Activated CD4-positive, alpha-beta memory T cell treated with anti-CD3 and anti-CD28 coated beads, Interleukin-2, amount 10 ng/mL, durations not matched to agents 7 days and 5 days (primary cell): ENCODE results near the gene SIGLEC15. TPM values are rescaled to one million over a fixed set of nuclear protein-coding genes. Genes with fewer than 3 reads are reported as not detected.

Source experiments
- CTCF ChIA-PET: fragments of 350-600 bp; sonication (Branson Sonifier 250); formaldehyde crosslinking; loops from one replicate; lab custom pipeline; 2021; ENCODE audit warnings: antibody characterized with exemption, inconsistent platforms; lab: Charles Lee
- POLR2A ChIA-PET: fragments of 350-600 bp; sonication (Branson Sonifier 250); formaldehyde crosslinking; loops from one replicate; lab custom pipeline; 2021; ENCODE audit warnings: antibody characterized with exemption; lab: Charles Lee
- DNase-seq: peaks from one replicate; pipeline ENCODE4 v3.0.0-alpha.2; 2020
- H3K27ac Mint-ChIP-seq: one replicate; pipeline ENCODE4 v1.8.0; 2021; ENCODE audit warnings: mild to moderate bottlenecking, mixed read lengths
- H3K27me3 Mint-ChIP-seq: one replicate; pipeline ENCODE4 v1.8.0; 2021; ENCODE audit warnings: mixed read lengths
- H3K36me3 Mint-ChIP-seq: one replicate; pipeline ENCODE4 v1.8.0; 2021; ENCODE audit warnings: low read depth, mixed read lengths
- H3K4me1 Mint-ChIP-seq: one replicate; pipeline ENCODE4 v1.8.0; 2021; ENCODE audit warnings: mixed read lengths
- H3K4me3 Mint-ChIP-seq: one replicate; pipeline ENCODE4 v1.8.0; 2021; ENCODE audit warnings: mild to moderate bottlenecking, mixed read lengths
- H3K9me3 Mint-ChIP-seq: one replicate; pipeline ENCODE4 v1.8.0; 2021; ENCODE audit warnings: mixed read lengths
- total RNA-seq, 2 experiments: library from RNA; stranded (reverse); gene quantifications; one replicate each; pipeline ENCODE4 v1.2.3, GENCODE V29; 2021

SIGLEC15 gene, protein sequence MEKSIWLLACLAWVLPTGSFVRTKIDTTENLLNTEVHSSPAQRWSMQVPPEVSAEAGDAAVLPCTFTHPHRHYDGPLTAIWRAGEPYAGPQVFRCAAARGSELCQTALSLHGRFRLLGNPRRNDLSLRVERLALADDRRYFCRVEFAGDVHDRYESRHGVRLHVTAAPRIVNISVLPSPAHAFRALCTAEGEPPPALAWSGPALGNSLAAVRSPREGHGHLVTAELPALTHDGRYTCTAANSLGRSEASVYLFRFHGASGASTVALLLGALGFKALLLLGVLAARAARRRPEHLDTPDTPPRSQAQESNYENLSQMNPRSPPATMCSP
- not detected for total RNA-seq

DNA sequence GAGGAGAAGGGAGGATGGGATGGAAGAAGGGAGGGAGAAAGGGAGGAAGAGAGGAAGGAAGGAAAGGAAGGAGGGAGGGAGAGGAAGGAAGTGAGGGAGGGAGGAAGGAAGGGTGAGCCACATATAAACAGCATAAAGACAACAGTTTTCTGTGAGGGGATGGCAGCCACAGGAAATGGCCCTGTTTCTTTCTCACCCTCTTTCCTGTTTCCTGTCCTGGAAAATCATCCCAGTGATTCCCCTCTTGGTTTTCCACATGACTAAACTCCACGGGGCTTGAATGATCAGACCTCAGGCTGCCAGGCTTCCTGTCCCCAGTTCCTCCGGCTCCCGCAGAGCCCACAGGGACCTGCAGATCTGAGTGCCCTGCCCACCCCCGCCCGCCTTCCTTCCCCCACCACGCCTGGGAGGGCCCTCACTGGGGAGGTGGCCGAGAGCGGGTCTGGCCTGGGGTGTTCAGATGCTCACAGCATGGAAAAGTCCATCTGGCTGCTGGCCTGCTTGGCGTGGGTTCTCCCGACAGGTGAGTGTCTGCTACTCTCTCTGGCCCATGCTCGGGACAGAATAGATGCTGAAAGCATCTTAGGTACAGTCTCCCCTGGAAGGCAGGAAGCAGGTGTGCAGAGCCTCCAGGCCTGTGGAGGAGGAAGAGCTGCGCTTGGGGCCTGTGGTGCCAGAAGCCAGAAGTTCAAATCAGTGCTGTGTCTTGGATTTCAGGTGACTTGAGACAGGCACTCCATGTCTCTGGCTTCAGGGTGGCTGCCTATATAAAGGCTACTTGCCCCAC lies at the start of gene SIGLEC15:
SIGLEC15 (plus strand) TSS at position 418 of the 787 bp plus-strand sequence; CDS start at position 472, 54 bp downstream.
- Mint-ChIP-seq H3K27me3 (peaks cover 17% of the 10 kb centered on the region), H3K4me3 (no peak within 1 kb of the TSS), H3K9me3 (no peaks in the 10 kb centered on the region), H3K27ac (no peak within 1 kb of the TSS), H3K36me3 (no peaks in the 10 kb centered on the region), H3K4me1 (peaks cover 12% of the 10 kb centered on the region)
- POLR2A ChIA-PET: no interaction called here
- CTCF ChIA-PET: no interaction called here
- no peak for DNase-seq

DNA sequence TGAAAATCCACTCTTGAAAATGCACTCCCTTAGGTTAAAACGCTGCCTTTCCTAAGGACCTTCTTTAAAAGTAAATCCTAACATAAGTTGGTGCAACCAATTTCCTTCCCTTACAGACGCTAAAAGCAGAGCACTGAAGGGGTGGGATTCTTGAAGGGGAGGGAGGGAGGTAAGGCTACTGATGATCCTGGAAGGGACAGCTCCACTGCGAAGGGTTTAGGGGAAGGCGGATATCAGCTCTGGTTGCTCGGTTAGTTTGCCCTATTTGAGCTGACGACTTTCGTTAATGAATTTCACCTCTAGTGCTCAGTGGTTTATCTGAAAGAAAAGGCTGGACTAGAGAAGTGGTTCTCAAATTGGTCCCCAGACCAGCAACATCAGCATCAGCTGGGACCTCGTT lies 49.7 kb upstream of the SIGLEC15 start:
- Mint-ChIP-seq H3K4me3 (peak overlapping the region; percentile 68), H3K27ac (no peak overlapping the region), H3K36me3 (no peaks in the 10 kb centered on the region), H3K9me3 (no peaks in the 10 kb centered on the region), H3K27me3 (peaks cover 45% of the 10 kb centered on the region), H3K4me1 (peaks cover 21% of the 10 kb centered on the region)
- ChIA-PET POLR2A (interaction anchor here (0.9 to 1.1 kb wide), 2 partner anchors 9 to 88 kb away, joined by 3 read pairs; no protein-coding TSS in a partner anchor), CTCF (interaction anchor here (0.9 to 2.3 kb wide), 3 partner anchors 11 to 298 kb away, joined by 3 to 7 read pairs (median 4); no protein-coding TSS in a partner anchor)
- DNase-seq: no peak

DNA sequence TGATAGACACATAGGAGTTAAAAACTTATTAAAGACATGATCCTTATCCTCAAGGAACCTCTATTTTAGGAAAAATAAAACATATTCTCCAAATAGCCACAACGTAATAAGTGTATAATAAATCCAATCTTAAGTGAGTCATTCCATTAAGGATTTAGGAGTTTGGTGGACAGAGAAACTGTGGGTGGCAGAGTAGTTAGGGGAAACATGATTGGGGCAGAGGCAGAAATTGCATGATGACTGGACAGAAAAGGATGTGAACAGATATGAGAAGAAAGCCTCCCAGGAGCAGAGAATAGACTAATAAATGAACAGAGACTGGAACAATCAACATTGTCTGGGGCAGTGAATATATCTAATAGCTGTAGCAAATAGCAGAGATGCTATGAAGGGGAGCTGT lies 48.1 kb upstream of the SIGLEC15 start:
- CTCF ChIA-PET: no interaction called here
- H3K27ac Mint-ChIP-seq: no peak overlapping the region
- POLR2A ChIA-PET: no interaction called here

DNA sequence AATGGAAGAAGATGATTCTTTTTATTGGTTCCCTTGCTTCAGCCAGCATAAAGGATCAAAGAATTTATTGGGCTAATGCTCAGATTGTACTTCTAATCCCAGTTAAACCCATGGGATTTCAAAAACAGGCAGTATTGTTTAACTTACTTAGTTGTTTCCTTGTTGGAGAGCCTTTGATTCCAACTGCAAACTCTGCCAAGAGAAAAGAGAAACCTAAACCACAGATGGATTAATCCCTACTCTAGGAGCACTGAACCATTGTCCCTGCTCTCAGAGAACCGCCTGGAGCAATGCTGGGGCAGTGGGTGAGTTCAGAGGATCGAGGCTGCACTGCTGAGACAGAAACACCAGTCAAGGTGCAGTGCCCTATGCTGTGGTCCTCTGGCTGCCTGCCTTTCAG lies 44.9 kb upstream of the SIGLEC15 start:
- no peak for DNase-seq
- POLR2A ChIA-PET: no interaction called here
- H3K36me3 Mint-ChIP-seq: no peaks in the 10 kb centered on the region
- no peak overlapping the region for H3K27ac Mint-ChIP-seq
- peaks cover 2% of the 10 kb centered on the region for H3K4me1 Mint-ChIP-seq
- H3K27me3 Mint-ChIP-seq: peaks cover 25% of the 10 kb centered on the region
- no peak overlapping the region for H3K4me3 Mint-ChIP-seq
- H3K9me3 Mint-ChIP-seq: no peaks in the 10 kb centered on the region
- CTCF ChIA-PET: interaction anchor here (0.6 kb wide), 1 partner anchor 396 kb away, joined by 3 read pairs; no protein-coding TSS in a partner anchor

More for the DNA sequence above, 48.1 kb upstream of the SIGLEC15 start:
- H3K27me3 Mint-ChIP-seq: peaks cover 40% of the 10 kb centered on the region
- H3K36me3 Mint-ChIP-seq: no peaks in the 10 kb centered on the region
- DNase-seq: no peak
- H3K4me3 Mint-ChIP-seq: no peak overlapping the region
- no peaks in the 10 kb centered on the region for H3K9me3 Mint-ChIP-seq
- H3K4me1 Mint-ChIP-seq: peaks cover 18% of the 10 kb centered on the region

DNA sequence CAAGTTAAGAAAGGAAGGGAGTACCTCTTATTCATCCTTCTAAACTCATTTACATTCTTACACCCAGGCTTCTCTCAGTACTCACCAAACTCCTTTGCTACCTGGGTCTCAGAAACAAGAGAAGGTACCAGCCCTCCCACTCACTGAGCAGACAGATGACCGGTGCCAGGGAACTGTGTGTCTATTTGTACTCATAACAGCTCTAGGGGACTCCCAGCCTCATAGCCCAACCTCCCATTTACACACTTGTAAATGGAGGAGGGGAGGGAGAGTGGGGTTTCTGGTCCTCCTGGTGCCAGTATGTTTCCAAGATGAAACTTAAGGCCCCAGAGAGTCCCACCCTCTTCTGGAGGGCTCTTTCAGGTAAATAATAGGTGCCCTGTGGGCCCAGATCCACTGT lies 42.8 kb upstream of the SIGLEC15 start:
- H3K4me3 Mint-ChIP-seq: no peak overlapping the region

DNA sequence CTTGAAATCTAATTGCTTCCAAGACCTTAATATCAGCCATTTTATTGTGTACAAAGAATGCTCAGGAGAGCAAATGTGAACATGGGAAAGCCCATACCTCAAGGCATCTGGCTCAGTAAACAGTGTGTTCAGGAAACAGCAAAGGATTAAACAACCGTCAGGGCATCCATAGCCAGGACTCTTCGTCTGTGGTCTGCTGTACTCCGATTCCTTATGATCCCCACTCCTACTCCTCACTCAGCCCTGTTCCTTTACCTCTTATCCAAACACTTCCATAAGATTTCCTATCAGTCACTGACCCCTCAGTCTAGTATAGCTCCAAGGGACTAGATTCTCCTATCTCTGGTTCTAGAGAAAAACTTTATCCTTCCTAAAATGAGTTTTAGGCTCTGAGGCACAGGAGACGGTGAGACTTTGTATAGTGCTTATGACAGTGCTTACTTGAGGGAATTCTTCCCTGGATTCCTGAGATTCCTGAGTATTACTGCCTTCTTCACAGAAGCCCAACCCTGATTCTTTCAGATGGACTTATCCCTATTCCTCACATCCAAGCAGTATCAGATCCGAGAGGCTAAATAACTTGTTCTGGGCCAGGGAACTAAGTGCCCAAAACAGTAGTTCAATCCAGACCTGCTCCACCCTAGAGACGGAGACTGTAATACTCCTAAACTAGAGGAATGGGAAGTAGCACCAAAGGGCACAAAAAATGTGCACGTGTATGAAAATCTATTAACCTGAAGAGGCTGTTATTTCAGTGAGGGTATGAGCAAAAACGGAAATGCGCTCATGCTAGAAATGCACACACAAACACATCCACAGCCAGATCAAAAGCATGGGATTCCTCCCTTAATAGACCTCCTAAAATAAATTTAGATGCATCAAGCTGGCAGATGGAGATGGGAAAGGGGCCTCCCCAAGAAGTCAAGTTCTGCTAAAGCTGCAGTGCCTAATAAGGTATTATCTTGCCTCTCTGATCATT lies 42.1 kb upstream of the SIGLEC15 start:
- H3K4me3 Mint-ChIP-seq: no peak overlapping the region
- ChIA-PET POLR2A (no interaction called here), CTCF (no interaction called here)
- no peaks in the 10 kb centered on the region for H3K36me3 Mint-ChIP-seq
- H3K27ac Mint-ChIP-seq: no peak overlapping the region
- peaks cover 2% of the 10 kb centered on the region for H3K4me1 Mint-ChIP-seq
- no peaks in the 10 kb centered on the region for H3K9me3 Mint-ChIP-seq
- no peak for DNase-seq
- peaks cover 12% of the 10 kb centered on the region for H3K27me3 Mint-ChIP-seq

More for the DNA sequence above, 42.8 kb upstream of the SIGLEC15 start:
- peaks cover 12% of the 10 kb centered on the region for H3K27me3 Mint-ChIP-seq
- no peaks in the 10 kb centered on the region for H3K36me3 Mint-ChIP-seq
- peaks cover 2% of the 10 kb centered on the region for H3K4me1 Mint-ChIP-seq
- CTCF ChIA-PET: no interaction called here
- H3K9me3 Mint-ChIP-seq: no peaks in the 10 kb centered on the region
- DNase-seq: no peak
- no peak overlapping the region for H3K27ac Mint-ChIP-seq
- POLR2A ChIA-PET: no interaction called here

DNA sequence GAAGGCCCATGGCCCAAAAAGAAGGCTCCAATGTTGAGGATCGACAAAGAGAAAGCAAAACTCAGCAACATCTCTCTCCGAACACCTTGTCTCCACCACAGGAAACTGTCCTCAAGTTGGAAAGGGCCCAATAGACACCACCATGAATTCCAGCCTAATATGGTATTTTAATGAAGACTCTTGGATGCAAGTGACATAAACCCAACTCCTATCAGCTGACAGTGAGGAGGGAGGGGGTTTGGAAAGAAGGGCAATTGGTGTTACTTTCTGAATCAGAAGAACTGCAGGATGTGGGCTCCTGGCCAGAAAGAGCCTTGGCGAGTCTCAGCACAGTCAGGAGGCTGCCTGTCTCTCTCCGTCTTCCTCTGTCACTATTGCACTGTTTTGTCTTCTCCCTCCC lies 40.3 kb upstream of the SIGLEC15 start:
- peak overlapping the region; percentile 34 for H3K4me3 Mint-ChIP-seq
- no peaks in the 10 kb centered on the region for H3K36me3 Mint-ChIP-seq

DNA sequence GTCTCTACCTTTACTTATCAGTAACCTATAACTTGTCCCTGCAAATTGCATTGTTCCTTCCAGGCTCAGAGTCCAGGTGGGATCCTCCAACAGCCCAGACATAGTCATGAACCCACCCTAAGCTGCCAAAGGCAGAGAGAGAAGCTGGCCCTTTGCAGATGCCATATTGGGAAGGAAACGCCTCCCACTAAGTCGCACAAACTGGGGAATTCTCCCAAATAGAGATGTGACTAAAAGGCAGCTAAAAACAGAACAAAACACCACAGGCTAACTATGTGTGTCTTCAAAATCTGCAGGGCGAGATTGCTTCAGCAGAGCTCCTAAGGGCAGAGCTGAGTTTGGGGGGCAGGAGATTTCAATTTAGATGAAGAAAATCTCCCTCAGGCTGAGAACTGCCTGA lies 38.5 kb upstream of the SIGLEC15 start:
- Mint-ChIP-seq H3K27me3 (no peaks in the 10 kb centered on the region), H3K4me1 (peaks cover 2% of the 10 kb centered on the region), H3K27ac (no peak overlapping the region), H3K4me3 (no peak overlapping the region), H3K36me3 (no peaks in the 10 kb centered on the region), H3K9me3 (no peaks in the 10 kb centered on the region)
- no peak for DNase-seq
- POLR2A ChIA-PET: no interaction called here
- CTCF ChIA-PET: no interaction called here

More for the DNA sequence above, 40.3 kb upstream of the SIGLEC15 start:
- no peaks in the 10 kb centered on the region for H3K9me3 Mint-ChIP-seq
- peaks cover 5% of the 10 kb centered on the region for H3K27me3 Mint-ChIP-seq
- peak; percentile 42 for DNase-seq
- H3K4me1 Mint-ChIP-seq: peaks cover 2% of the 10 kb centered on the region
- POLR2A ChIA-PET: interaction anchor here (1.0 kb wide), 1 partner anchor 10 kb away, joined by 3 read pairs; no protein-coding TSS in a partner anchor
- CTCF ChIA-PET: no interaction called here
- peak overlapping the region; percentile 41 for H3K27ac Mint-ChIP-seq

DNA sequence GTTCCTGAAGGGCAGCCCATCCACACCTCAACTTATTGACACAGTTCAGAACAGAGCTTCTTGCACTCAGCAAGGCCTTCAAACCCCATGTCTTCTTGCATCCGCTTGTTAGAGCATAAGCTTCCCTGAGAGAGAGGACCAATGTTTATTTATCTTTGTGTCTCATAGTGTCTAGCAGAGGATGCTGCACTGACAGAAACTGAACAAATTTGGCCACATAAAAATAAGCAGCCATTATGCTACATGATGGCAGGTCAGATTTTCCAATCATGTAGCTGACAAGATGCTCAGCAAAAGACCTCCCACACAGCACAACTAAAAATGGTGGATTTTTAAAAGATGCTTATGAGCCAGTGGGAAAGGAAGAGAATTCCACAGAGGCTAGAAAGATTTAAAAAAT lies 38.1 kb upstream of the SIGLEC15 start:
- H3K36me3 Mint-ChIP-seq: no peaks in the 10 kb centered on the region
- ChIA-PET CTCF (interaction anchor here (0.7 kb wide), 1 partner anchor 192 kb away, joined by 6 read pairs; no protein-coding TSS in a partner anchor), POLR2A (no interaction called here)
- no peaks in the 10 kb centered on the region for H3K9me3 Mint-ChIP-seq
- H3K4me3 Mint-ChIP-seq: no peak overlapping the region
- peaks cover 2% of the 10 kb centered on the region for H3K4me1 Mint-ChIP-seq
- no peak for DNase-seq
- H3K27me3 Mint-ChIP-seq: no peaks in the 10 kb centered on the region
- H3K27ac Mint-ChIP-seq: no peak overlapping the region

DNA sequence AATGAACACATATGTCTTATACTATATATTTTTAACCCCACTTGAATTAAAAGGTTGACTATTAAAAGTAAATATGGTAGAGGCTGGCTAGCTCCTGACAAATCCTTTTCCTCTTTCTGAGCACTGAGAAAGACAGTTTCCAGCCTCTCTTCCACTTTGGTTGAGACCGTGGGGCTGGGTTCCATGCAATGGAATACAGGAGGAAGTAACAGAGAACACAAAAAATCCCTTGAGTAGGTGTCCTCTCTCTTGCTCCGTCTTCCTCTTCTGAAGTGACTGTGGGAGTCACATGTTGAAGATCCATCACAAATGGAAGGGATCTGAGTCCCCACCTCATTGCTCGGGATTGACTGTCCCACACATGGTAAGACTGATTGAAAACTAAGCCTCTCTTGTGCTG lies 36.6 kb upstream of the SIGLEC15 start:
- H3K36me3 Mint-ChIP-seq: no peaks in the 10 kb centered on the region
- peaks cover 2% of the 10 kb centered on the region for H3K4me1 Mint-ChIP-seq
- POLR2A ChIA-PET: no interaction called here
- no peak overlapping the region for H3K4me3 Mint-ChIP-seq
- no peak overlapping the region for H3K27ac Mint-ChIP-seq
- DNase-seq: no peak
- H3K27me3 Mint-ChIP-seq: no peaks in the 10 kb centered on the region
- CTCF ChIA-PET: interaction anchor here (1.1 kb wide), 1 partner anchor 285 kb away, joined by 3 read pairs; no protein-coding TSS in a partner anchor
- no peaks in the 10 kb centered on the region for H3K9me3 Mint-ChIP-seq

DNA sequence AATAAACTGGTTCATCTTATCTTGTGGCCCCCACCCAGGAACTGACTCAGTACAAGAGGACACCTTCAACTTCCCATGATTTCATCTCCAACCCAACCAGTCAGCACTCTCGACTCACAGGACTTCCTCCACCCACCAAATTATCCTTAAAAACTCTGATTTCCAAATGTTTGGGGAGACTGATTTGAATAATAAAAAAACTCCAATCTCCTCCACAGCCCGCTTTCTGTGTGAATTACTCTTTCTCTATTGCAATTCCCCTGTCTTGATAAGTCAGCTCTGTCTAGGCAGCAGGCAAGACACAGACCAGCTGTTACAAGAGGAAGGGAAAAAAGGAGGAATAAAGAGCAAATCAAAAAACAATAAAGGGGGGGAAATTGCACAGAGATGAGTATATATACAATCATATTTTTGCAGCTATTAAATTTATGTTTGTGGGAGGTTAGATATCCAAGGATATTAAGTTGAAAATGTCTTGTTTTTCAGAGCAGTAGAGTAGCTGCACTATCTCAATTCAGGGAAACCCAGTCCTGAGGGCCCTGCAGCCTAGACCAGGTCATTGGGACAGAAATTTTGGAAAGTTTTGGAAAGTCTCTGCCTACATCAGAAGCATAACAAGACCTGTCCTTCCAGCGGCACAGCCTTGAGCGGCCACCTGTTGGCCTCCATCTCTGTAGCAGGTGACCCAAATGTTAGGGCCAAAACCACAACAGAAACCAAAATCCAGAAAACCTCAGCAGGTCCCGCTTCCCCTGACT lies 32.8 kb upstream of the SIGLEC15 start:
- POLR2A ChIA-PET: no interaction called here
- CTCF ChIA-PET: no interaction called here
- Mint-ChIP-seq H3K4me3 (no peak overlapping the region), H3K36me3 (no peaks in the 10 kb centered on the region), H3K27ac (no peak overlapping the region), H3K4me1 (no peaks in the 10 kb centered on the region), H3K27me3 (peaks cover 1% of the 10 kb centered on the region), H3K9me3 (no peaks in the 10 kb centered on the region)
- no peak for DNase-seq
